GM12875 (cell line): Measurements from ENCODE around the gene SPTBN1.

ENCODE experiments used
- H3K4me3 ChIP-seq: one replicate; pipeline ENCODE4 v1.5.1; 2011; ENCODE audit warnings: low read depth, low read length, control low read depth
- TF ChIP-seq, protein P1 (sequence below): IDR thresholded peaks from 2 replicates; pipeline ENCODE4 v1.5.1; 2011; ENCODE audit warnings: low read depth, mild to moderate bottlenecking, control low read depth, inconsistent platforms, low read length, moderate library complexity, borderline replicate concordance; ENCODE audit not compliant: insufficient read depth

Gene SPTBN1

GRCh38 chr2:54675281-54675680 is 219.2 kb downstream of the SPTBN1 start:
- no peak overlapping the region for H3K4me3 ChIP-seq
- TF ChIP-seq, protein P1, sequence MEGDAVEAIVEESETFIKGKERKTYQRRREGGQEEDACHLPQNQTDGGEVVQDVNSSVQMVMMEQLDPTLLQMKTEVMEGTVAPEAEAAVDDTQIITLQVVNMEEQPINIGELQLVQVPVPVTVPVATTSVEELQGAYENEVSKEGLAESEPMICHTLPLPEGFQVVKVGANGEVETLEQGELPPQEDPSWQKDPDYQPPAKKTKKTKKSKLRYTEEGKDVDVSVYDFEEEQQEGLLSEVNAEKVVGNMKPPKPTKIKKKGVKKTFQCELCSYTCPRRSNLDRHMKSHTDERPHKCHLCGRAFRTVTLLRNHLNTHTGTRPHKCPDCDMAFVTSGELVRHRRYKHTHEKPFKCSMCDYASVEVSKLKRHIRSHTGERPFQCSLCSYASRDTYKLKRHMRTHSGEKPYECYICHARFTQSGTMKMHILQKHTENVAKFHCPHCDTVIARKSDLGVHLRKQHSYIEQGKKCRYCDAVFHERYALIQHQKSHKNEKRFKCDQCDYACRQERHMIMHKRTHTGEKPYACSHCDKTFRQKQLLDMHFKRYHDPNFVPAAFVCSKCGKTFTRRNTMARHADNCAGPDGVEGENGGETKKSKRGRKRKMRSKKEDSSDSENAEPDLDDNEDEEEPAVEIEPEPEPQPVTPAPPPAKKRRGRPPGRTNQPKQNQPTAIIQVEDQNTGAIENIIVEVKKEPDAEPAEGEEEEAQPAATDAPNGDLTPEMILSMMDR = no peak

- no peak overlapping the region for H3K4me3 ChIP-seq
- TF ChIP-seq, protein P1 = no peak
Measured at GRCh38 chr2:54675738-54676137, 219.6 kb downstream of the SPTBN1 start.

- H3K4me3 ChIP-seq = no peak overlapping the region
- TF ChIP-seq, protein P1 = no peak
Measured at GRCh38 chr2:54676656-54677055, 220.5 kb downstream of the SPTBN1 start.

DNA sequence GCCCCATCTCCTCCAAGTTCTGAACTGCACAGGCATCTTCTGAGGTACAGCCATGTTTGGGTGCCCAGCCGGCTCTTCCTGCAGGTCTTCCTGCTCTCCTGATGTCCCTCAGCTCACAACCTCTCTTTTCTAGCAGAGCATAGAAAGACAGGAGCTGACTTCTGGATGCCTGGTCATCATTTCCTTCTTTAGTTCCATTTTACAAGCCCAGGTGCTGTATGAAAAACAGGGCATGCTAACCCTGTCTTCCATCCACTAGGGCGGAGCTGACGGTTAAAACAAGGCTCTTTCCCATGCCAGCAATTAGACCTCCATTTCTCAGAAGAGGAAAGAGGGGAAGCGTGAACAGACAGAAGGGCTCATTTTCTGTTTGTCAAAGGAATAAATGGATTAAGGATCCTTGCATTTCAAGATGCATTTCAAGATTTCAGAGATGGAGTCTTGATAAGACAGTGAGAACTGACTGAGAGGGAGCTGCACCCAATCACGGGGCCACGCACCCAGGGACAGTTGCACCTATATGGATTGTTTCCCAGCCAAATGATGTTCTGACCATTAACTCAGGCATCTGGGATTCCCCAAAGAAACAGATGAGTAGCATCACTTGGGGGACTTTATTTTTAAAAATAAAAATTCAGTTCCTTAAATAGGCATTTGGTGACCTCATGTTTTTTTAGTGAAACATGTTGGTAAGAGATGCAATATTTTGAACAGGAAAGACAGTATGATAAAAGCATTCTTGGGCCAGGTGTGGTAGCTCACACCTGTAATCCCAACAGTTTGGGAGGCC is 221.5 kb downstream of the SPTBN1 start:
- TF ChIP-seq, protein P1 = no peak

GRCh38 chr2:54678719-54679118 is 222.6 kb downstream of the SPTBN1 start:
- no peak overlapping the region for H3K4me3 ChIP-seq
- TF ChIP-seq, protein P1 = no peak

More for the DNA sequence above, 221.5 kb downstream of the SPTBN1 start:
- no peak overlapping the region for H3K4me3 ChIP-seq

GRCh38 chr2:54680397-54681041 is 224.4 kb downstream of the SPTBN1 start:
- TF ChIP-seq, protein P1 = no peak
- H3K4me3 ChIP-seq = no peak overlapping the region

DNA sequence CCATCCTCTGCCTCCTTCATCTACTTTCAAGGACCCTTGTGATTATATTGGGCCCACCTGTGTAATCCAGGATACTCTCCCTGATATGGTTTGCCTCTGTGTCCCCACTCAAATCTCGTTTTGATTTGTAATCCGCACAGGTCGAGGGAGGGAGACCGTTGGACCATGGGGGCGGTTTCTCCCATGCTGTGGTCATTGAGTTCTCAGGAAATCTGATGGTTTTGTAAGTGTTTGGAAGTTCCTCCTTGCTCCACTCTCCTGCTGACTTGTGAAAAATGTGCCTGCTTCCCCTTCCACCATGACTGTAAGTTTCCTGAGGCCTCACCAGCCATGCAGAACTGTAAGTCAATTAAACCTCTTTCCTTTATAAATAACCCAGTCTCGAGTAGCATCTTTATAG is 225.3 kb downstream of the SPTBN1 start:
- no peak overlapping the region for H3K4me3 ChIP-seq
- TF ChIP-seq, protein P1 = no peak
